ENCODE measurements around the gene ZSWIM4.
A peak's percentile ranks its signal among the peaks of the same experiment; 100 is the strongest.
"Not testable (repeated sequence)": the region's sequence is repeated elsewhere in the genome, so short reads cannot be mapped to it uniquely, and the experiment has no call there.

ZSWIM4 gene

GRCh38 chr19:13838435-13839129 lies 43.3 kb downstream of the ZSWIM4 start:
- no peak for DNase-seq

- DNase-seq = no peak
These were observed 44.1 kb downstream of the ZSWIM4 start for GRCh38 chr19:13839130-13839937.

- DNase-seq = no peak
These were observed 44.7 kb downstream of the ZSWIM4 start for GRCh38 chr19:13839938-13840304.

GRCh38 chr19:13840305-13841085 lies 45.3 kb downstream of the ZSWIM4 start:
- no peak for DNase-seq

- DNase-seq = no peak
These were observed 46.1 kb downstream of the ZSWIM4 start for GRCh38 chr19:13841086-13841961.

- DNase-seq = no peak
These were observed 46.7 kb downstream of the ZSWIM4 start for GRCh38 chr19:13841962-13842290.

- DNase-seq = no peak
These were observed 47.3 kb downstream of the ZSWIM4 start for GRCh38 chr19:13842291-13843103.

- no peak for DNase-seq
These were observed 48.1 kb downstream of the ZSWIM4 start for GRCh38 chr19:13843104-13843921.

- no peak for DNase-seq
These were observed 48.9 kb downstream of the ZSWIM4 start for GRCh38 chr19:13844130-13844631.

GRCh38 chr19:13846557-13847406 lies 51.5 kb downstream of the ZSWIM4 start:
- peak; percentile 39 for DNase-seq

- DNase-seq = peak; percentile 70
These were observed 52.4 kb downstream of the ZSWIM4 start for GRCh38 chr19:13847407-13848339.

GRCh38 chr19:13848340-13848677 lies 53.1 kb downstream of the ZSWIM4 start:
- no peak for DNase-seq

GRCh38 chr19:13848798-13849676 lies 53.8 kb downstream of the ZSWIM4 start:
- no peak for DNase-seq

- no peak for DNase-seq
These were observed 55.0 kb downstream of the ZSWIM4 start for GRCh38 chr19:13849991-13850909.

GRCh38 chr19:13850910-13851733 lies 55.9 kb downstream of the ZSWIM4 start:
- DNase-seq = no peak

GRCh38 chr19:13851734-13852114 lies 56.5 kb downstream of the ZSWIM4 start:
- not testable (repeated sequence) for DNase-seq
